Liver (tissue), 9 donors: ENCODE data around the gene SLC36A1. TPM values are rescaled to one million over a fixed set of nuclear protein-coding genes. Genes with fewer than 3 reads are reported as not detected.

ENCODE experiments used
- DNase-seq: peaks from one replicate; pipeline ENCODE4 v3.0.0-alpha.2; 2017; ENCODE audit warnings: low spot score
- H3K27ac ChIP-seq, 2 donors: one replicate each; pipeline ENCODE4 v1.7.0; 2013; ENCODE audit warnings: inconsistent platforms in 2 of 2, low read length in 2 of 2, control low read depth in 1 of 2, low read depth in 1 of 2, mild to moderate bottlenecking in 1 of 2
- H3K27me3 ChIP-seq, 4 donors: one replicate each; pipeline versions ENCODE4 v1.6.1 to v1.7.0; 2013; ENCODE audit warnings: low read length in 3 of 4, inconsistent platforms in 1 of 4, mild to moderate bottlenecking in 1 of 4, moderate library complexity in 1 of 4; ENCODE audit not compliant: control insufficient read depth in 4 of 4, insufficient read depth in 4 of 4
- H3K36me3 ChIP-seq, 4 donors: one replicate each; pipeline versions ENCODE4 v1.6.1 to v1.7.0; 2013; ENCODE audit warnings: low read length in 3 of 4, mild to moderate bottlenecking in 3 of 4, low read depth in 1 of 4, moderate library complexity in 1 of 4; ENCODE audit not compliant: control insufficient read depth in 4 of 4, insufficient read depth in 3 of 4
- H3K4me1 ChIP-seq, 4 donors: one replicate each; pipeline versions ENCODE4 v1.6.1 to v1.7.0; 2013; ENCODE audit warnings: low read length in 3 of 4, mild to moderate bottlenecking in 3 of 4, moderate library complexity in 1 of 4; ENCODE audit not compliant: control insufficient read depth in 4 of 4, insufficient read depth in 4 of 4
- H3K4me3 ChIP-seq, 3 donors: one replicate each; pipeline versions ENCODE4 v1.6.1 to v1.7.0; 2013; ENCODE audit warnings: low read length in 3 of 3, control low read depth in 1 of 3, low read depth in 1 of 3, mild to moderate bottlenecking in 1 of 3
- H3K9ac ChIP-seq, 2 donors: one replicate each; pipeline ENCODE4 v1.7.0; 2013; ENCODE audit warnings: low read length in 2 of 2, mild to moderate bottlenecking in 2 of 2, moderate library complexity in 2 of 2, control low read depth in 1 of 2, low read depth in 1 of 2
- H3K9me3 ChIP-seq, 4 donors: one replicate each; pipeline versions ENCODE4 v1.6.1 to v1.7.0; 2013; ENCODE audit warnings: low read length in 3 of 4; ENCODE audit not compliant: control insufficient read depth in 4 of 4
- ATF3 ChIP-seq: IDR thresholded peaks from 2 replicates; pipeline ENCODE4 v1.6.1; 2016; ENCODE audit warnings: antibody characterized with exemption
- CTCF ChIP-seq: fragments of 150-350 bp; IDR thresholded peaks from 2 replicates; pipeline ENCODE4 v1.5.1; 2017; ENCODE audit warnings: improper control_type of control experiment, low read depth, low read length; ENCODE audit not compliant: missing input control
- EGR1 ChIP-seq, 2 donors: IDR thresholded peaks; 2 replicates each; pipeline ENCODE4 v1.6.1; 2016 to 2018; ENCODE audit warnings: antibody characterized with exemption in 2 of 2, low read depth in 2 of 2
- FOXA1 ChIP-seq: IDR thresholded peaks from 2 replicates; pipeline ENCODE4 v1.6.1; 2016; ENCODE audit warnings: antibody characterized with exemption
- FOXA2 ChIP-seq: IDR thresholded peaks from 2 replicates; pipeline ENCODE4 v1.6.1; 2016; ENCODE audit warnings: antibody characterized with exemption
- GABPA ChIP-seq, 2 donors: IDR thresholded peaks in 1 of 2; conservative IDR thresholded peaks in 1 of 2; 2 replicates each; pipeline ENCODE4 v1.6.1; 2016; ENCODE audit warnings: antibody characterized with exemption in 2 of 2, mild to moderate bottlenecking in 1 of 2, moderate library complexity in 1 of 2
- HNF4A ChIP-seq, 2 donors: conservative IDR thresholded peaks; 2 replicates each; pipeline ENCODE4 v1.6.1; 2016; ENCODE audit warnings: antibody characterized with exemption in 2 of 2, mild to moderate bottlenecking in 2 of 2
- HNF4G ChIP-seq: IDR thresholded peaks from 2 replicates; pipeline ENCODE4 v1.6.1; 2016; ENCODE audit warnings: antibody characterized with exemption
- JUND ChIP-seq, 2 donors: IDR thresholded peaks; 2 replicates each; pipeline ENCODE4 v1.6.1; 2016; ENCODE audit warnings: antibody characterized with exemption in 2 of 2
- MAX ChIP-seq: IDR thresholded peaks from 2 replicates; pipeline ENCODE4 v1.6.1; 2016; ENCODE audit warnings: antibody characterized with exemption
- NR2F2 ChIP-seq: IDR thresholded peaks from 2 replicates; pipeline ENCODE4 v1.6.1; 2016; ENCODE audit warnings: antibody characterized with exemption
- RAD21 ChIP-seq, 2 donors: IDR thresholded peaks; 2 replicates each; pipeline ENCODE4 v1.6.1; 2016; ENCODE audit warnings: antibody characterized with exemption in 2 of 2, mild to moderate bottlenecking in 2 of 2
- REST ChIP-seq: IDR thresholded peaks from 2 replicates; pipeline ENCODE4 v1.6.1; 2016; ENCODE audit warnings: antibody characterized with exemption, mild to moderate bottlenecking
- RXRA ChIP-seq, 2 donors: IDR thresholded peaks; 2 replicates each; pipeline ENCODE4 v1.6.1; 2017 to 2018; ENCODE audit warnings: antibody characterized with exemption in 2 of 2, mild to moderate bottlenecking in 1 of 2
- SP1 ChIP-seq: IDR thresholded peaks from 2 replicates; pipeline ENCODE4 v1.6.1; 2018; ENCODE audit warnings: antibody characterized with exemption, mild to moderate bottlenecking
- TAF1 ChIP-seq: conservative IDR thresholded peaks from 2 replicates; pipeline ENCODE4 v1.6.1; 2016; ENCODE audit warnings: antibody characterized with exemption, mild to moderate bottlenecking
- YY1 ChIP-seq: IDR thresholded peaks from 2 replicates; pipeline ENCODE4 v1.6.1; 2016; ENCODE audit warnings: antibody characterized with exemption, mild to moderate bottlenecking
- ZBTB33 ChIP-seq: IDR thresholded peaks from 2 replicates; pipeline ENCODE4 v1.6.1; 2016; ENCODE audit warnings: antibody characterized with exemption
- WGBS: extraction: QIAGEN DNeasy Blood & Tissue Kit; methylation state at CpG from one replicate; pipeline ENCODE4 v1.1.7; 2013; 5-methylcytosine and 5-hydroxymethylcytosine counted together
- polyA plus RNA-seq, 2 donors: library from polyadenylated mRNA; stranded (reverse) in 1 of 2; unstranded in 1 of 2; fragments of 200-250 nt in 1 of 2; fragments of >200 nt in 1 of 2; fragmentation: Nextera tagmentation in 1 of 2; extraction: Ambion mirVana in 1 of 2; gene quantifications; one replicate each; pipeline versions ENCODE4 v1.2.1 to v1.2.3, GENCODE V29; 2013 to 2015
- total RNA-seq, 2 donors: library from RNA; depleted of rRNA; stranded (reverse); fragments of >200 nt; gene quantifications; one replicate each; pipeline ENCODE4 v1.2.3, GENCODE V29; 2014
- donor health status: healthy.
- donor health status: healthy.
- donor health status: healthy.
- donor health status: healthy.
- donor health status: healthy.

SLC36A1 gene
- total and polyA plus RNA-seq, 4 donors, result 1.6 to 18.8 (median 3.4) TPM

GRCh38 chr5:151509836-151510235 is 62.4 kb downstream of the SLC36A1 start:
- Histone ChIP-seq H3K4me3 (no peak overlapping the region), H3K4me1 (no peaks in the 10 kb centered on the region), H3K27me3 (no peaks in the 10 kb centered on the region), H3K27ac (no peak overlapping the region), H3K9ac (no peak overlapping the region), H3K9me3 (no peaks in the 10 kb centered on the region), H3K36me3 (peaks cover 0 to under 1% (median 0%) of the 10 kb centered on the region in 4 donors)
- WGBS, result 98% methylated on average over 3 of the region's 3 CpGs
- TF ChIP-seq RXRA (IDR thresholded peaks at IDR 0.05) (no peak), EGR1 (IDR thresholded peaks at IDR 0.05; ENCODE audit: low read depth in 2 of 2) (no peak), YY1 (no peak), GABPA (IDR thresholded peaks at IDR 0.05 in 1 of 2, conservative IDR thresholded peaks at IDR 0.05 in 1 of 2) (no peak), NR2F2 (no peak), FOXA2 (no peak), SP1 (no peak), ZBTB33 (no peak), HNF4A (conservative IDR thresholded peaks at IDR 0.05) (no peak), MAX (no peak), RAD21 (IDR thresholded peaks at IDR 0.05) (no peak), TAF1 (no peak), JUND (IDR thresholded peaks at IDR 0.05) (no peak), FOXA1 (no peak), REST (no peak), HNF4G (no peak)
- no peak for DNase-seq

GRCh38 chr5:151517122-151517920 is 69.9 kb downstream of the SLC36A1 start:
- no peak overlapping the region for H3K27ac ChIP-seq
- no peak overlapping the region for H3K4me3 ChIP-seq
- no peaks in the 10 kb centered on the region for H3K36me3 ChIP-seq
- no peak for DNase-seq
- WGBS, result 90% methylated on average over 8 of the region's 8 CpGs
- H3K9ac ChIP-seq, result no peak overlapping the region
- no peaks in the 10 kb centered on the region for H3K9me3 ChIP-seq
- H3K4me1 ChIP-seq, result no peaks in the 10 kb centered on the region
- no peaks in the 10 kb centered on the region for H3K27me3 ChIP-seq
- no peak for TF ChIP-seq EGR1 (IDR thresholded peaks at IDR 0.05; ENCODE audit: low read depth in 2 of 2)
- TF ChIP-seq ATF3, result no peak
- no peak for TF ChIP-seq JUND (IDR thresholded peaks at IDR 0.05)
- TF ChIP-seq HNF4G, result no peak
- no peak for TF ChIP-seq ZBTB33
- TF ChIP-seq CTCF, result no peak
- no peak for TF ChIP-seq HNF4A (conservative IDR thresholded peaks at IDR 0.05)
- TF ChIP-seq MAX, result no peak
- TF ChIP-seq TAF1, result no peak
- no peak for TF ChIP-seq SP1
